Activated T-helper 2 cell treated with anti-CD3 and anti-CD28 coated beads, Interferon-gamma antibody, Interleukin-2, Interleukin-4, amounts not matched to agents 10 μg/mL and 5 μg/mL and 100 μg/mL, durations not matched to agents 14 hours and 24 hours and 36 hours (primary cell): ENCODE results near the gene RNLS. TPM values are rescaled to one million over a fixed set of nuclear protein-coding genes. Genes with fewer than 3 reads are reported as not detected.
A peak's percentile ranks its signal among the peaks of the same experiment; 100 is the strongest.

Source experiments
- DNase-seq: peaks from one replicate; pipeline ENCODE4 v3.0.0; 2021; ENCODE audit warnings: low spot score
- H3K27ac Mint-ChIP-seq: one replicate; pipeline ENCODE4 v1.8.0; 2021; ENCODE audit warnings: mixed read lengths
- H3K27me3 Mint-ChIP-seq: one replicate; pipeline ENCODE4 v1.8.0; 2021; ENCODE audit warnings: low read depth, mixed read lengths
- H3K36me3 Mint-ChIP-seq: one replicate; pipeline ENCODE4 v1.8.0; 2021; ENCODE audit warnings: low read depth, mixed read lengths
- H3K4me1 Mint-ChIP-seq: one replicate; pipeline ENCODE4 v1.8.0; 2021; ENCODE audit warnings: low read depth, mixed read lengths
- H3K4me3 Mint-ChIP-seq: one replicate; pipeline ENCODE4 v1.8.0; 2021; ENCODE audit warnings: low read depth, mild to moderate bottlenecking, moderate library complexity, mixed read lengths
- H3K9me3 Mint-ChIP-seq: one replicate; pipeline ENCODE4 v1.8.0; 2021; ENCODE audit warnings: mixed read lengths
- intact Hi-C: fragments of 100-400 bp; cut with micrococcal nuclease; formaldehyde crosslinking; loops from one replicate; pipeline ENCODE4 v1.15.1; 2023
- total RNA-seq: library from RNA; stranded (reverse); gene quantifications from 2 replicates; pipeline ENCODE4 v1.2.3, GENCODE V29; 2022

The RNLS gene
- total RNA-seq, 1 donor from 2014 or later: 1.6 TPM

GRCh38 chr10:88270871-88271713 lies 312.0 kb downstream of the RNLS start:
- H3K4me1 Mint-ChIP-seq: peaks cover 60% of the 10 kb centered on the region
- H3K27me3 Mint-ChIP-seq: peaks cover 22% of the 10 kb centered on the region
- peaks cover 11% of the 10 kb centered on the region for H3K36me3 Mint-ChIP-seq
- peak overlapping the region; percentile 74 for H3K27ac Mint-ChIP-seq
- intact Hi-C loops: loop anchor here (1.0 to 10.0 kb wide), 15 partner anchors 16 to 767 kb away; partner anchors contain the start of genes ATAD1 and MINPP1
- no peaks in the 10 kb centered on the region for H3K9me3 Mint-ChIP-seq
- no peak overlapping the region for H3K4me3 Mint-ChIP-seq
- peak; percentile 67 for DNase-seq

GRCh38 chr10:88270061-88270808 lies 312.9 kb downstream of the RNLS start:
- DNase-seq: no peak
- Mint-ChIP-seq H3K4me1 (peaks cover 61% of the 10 kb centered on the region), H3K36me3 (peaks cover 11% of the 10 kb centered on the region), H3K4me3 (no peak overlapping the region), H3K27ac (peak overlapping the region; percentile 74), H3K27me3 (peaks cover 29% of the 10 kb centered on the region), H3K9me3 (no peaks in the 10 kb centered on the region)
- intact Hi-C loops: loop anchor here (2.0 to 10.0 kb wide), 8 partner anchors 15 to 627 kb away; partner anchors contain the start of gene ATAD1

GRCh38 chr10:88262591-88263234 lies 320.4 kb downstream of the RNLS start:
- Mint-ChIP-seq H3K4me3 (no peak overlapping the region), H3K9me3 (peaks cover 19% of the 10 kb centered on the region), H3K36me3 (peaks cover 3% of the 10 kb centered on the region), H3K27ac (no peak overlapping the region), H3K27me3 (peaks cover 40% of the 10 kb centered on the region), H3K4me1 (peaks cover 17% of the 10 kb centered on the region)
- no peak for DNase-seq
- intact Hi-C loops: no loop called here

- intact Hi-C loops: no loop called here
- DNase-seq: no peak
- Mint-ChIP-seq H3K36me3 (no peaks in the 10 kb centered on the region), H3K27me3 (peaks cover 36% of the 10 kb centered on the region), H3K4me1 (peaks cover 8% of the 10 kb centered on the region), H3K4me3 (no peak overlapping the region), H3K9me3 (peaks cover 19% of the 10 kb centered on the region), H3K27ac (no peak overlapping the region)
These were observed 322.0 kb downstream of the RNLS start for GRCh38 chr10:88261152-88261551.

GRCh38 chr10:88260329-88261051 lies 322.6 kb downstream of the RNLS start:
- peaks cover 7% of the 10 kb centered on the region for H3K4me1 Mint-ChIP-seq
- no peaks in the 10 kb centered on the region for H3K36me3 Mint-ChIP-seq
- H3K27me3 Mint-ChIP-seq: peaks cover 34% of the 10 kb centered on the region
- H3K9me3 Mint-ChIP-seq: peaks cover 19% of the 10 kb centered on the region
- no peak overlapping the region for H3K27ac Mint-ChIP-seq
- intact Hi-C loops: no loop called here
- no peak for DNase-seq
- H3K4me3 Mint-ChIP-seq: no peak overlapping the region

- H3K27me3 Mint-ChIP-seq: peaks cover 26% of the 10 kb centered on the region
These were observed 323.7 kb downstream of the RNLS start for GRCh38 chr10:88259381-88259780.

GRCh38 chr10:88256886-88257285 lies 326.2 kb downstream of the RNLS start:
- H3K36me3 Mint-ChIP-seq: no peaks in the 10 kb centered on the region
- no peak overlapping the region for H3K4me3 Mint-ChIP-seq
- H3K27ac Mint-ChIP-seq: no peak overlapping the region
- H3K9me3 Mint-ChIP-seq: peaks cover 8% of the 10 kb centered on the region
- peaks cover 12% of the 10 kb centered on the region for H3K4me1 Mint-ChIP-seq
- DNase-seq: no peak
- intact Hi-C loops: no loop called here
- peaks cover 12% of the 10 kb centered on the region for H3K27me3 Mint-ChIP-seq

More at GRCh38 chr10:88259381-88259780, 323.7 kb downstream of the RNLS start:
- no peak for DNase-seq
- no peak overlapping the region for H3K27ac Mint-ChIP-seq
- intact Hi-C loops: no loop called here
- no peak overlapping the region for H3K4me3 Mint-ChIP-seq
- no peaks in the 10 kb centered on the region for H3K36me3 Mint-ChIP-seq
- peaks cover 7% of the 10 kb centered on the region for H3K4me1 Mint-ChIP-seq
- peaks cover 14% of the 10 kb centered on the region for H3K9me3 Mint-ChIP-seq

GRCh38 chr10:88256013-88256680 lies 327.0 kb downstream of the RNLS start:
- H3K36me3 Mint-ChIP-seq: no peaks in the 10 kb centered on the region
- H3K4me1 Mint-ChIP-seq: peaks cover 12% of the 10 kb centered on the region
- intact Hi-C loops: no loop called here
- no peak for DNase-seq
- H3K27me3 Mint-ChIP-seq: peaks cover 9% of the 10 kb centered on the region
- H3K4me3 Mint-ChIP-seq: no peak overlapping the region
- no peak overlapping the region for H3K27ac Mint-ChIP-seq
- peaks cover 3% of the 10 kb centered on the region for H3K9me3 Mint-ChIP-seq

GRCh38 chr10:88254091-88254490 lies 329.0 kb downstream of the RNLS start:
- DNase-seq: no peak
- no peaks in the 10 kb centered on the region for H3K9me3 Mint-ChIP-seq
- intact Hi-C loops: loop anchor here (2.0 kb wide), 1 partner anchor 17 kb away; no protein-coding TSS in a partner anchor
- H3K4me3 Mint-ChIP-seq: no peak overlapping the region
- peaks cover 9% of the 10 kb centered on the region for H3K27me3 Mint-ChIP-seq
- peaks cover 8% of the 10 kb centered on the region for H3K4me1 Mint-ChIP-seq
- H3K27ac Mint-ChIP-seq: no peak overlapping the region
- H3K36me3 Mint-ChIP-seq: no peaks in the 10 kb centered on the region

- H3K27me3 Mint-ChIP-seq: peaks cover 9% of the 10 kb centered on the region
- no peak overlapping the region for H3K4me3 Mint-ChIP-seq
- intact Hi-C loops: loop anchor here (2.0 kb wide), 1 partner anchor 17 kb away; no protein-coding TSS in a partner anchor
- H3K27ac Mint-ChIP-seq: no peak overlapping the region
- no peaks in the 10 kb centered on the region for H3K36me3 Mint-ChIP-seq
- no peaks in the 10 kb centered on the region for H3K9me3 Mint-ChIP-seq
- DNase-seq: no peak
- H3K4me1 Mint-ChIP-seq: peaks cover 8% of the 10 kb centered on the region
These were observed 329.5 kb downstream of the RNLS start for GRCh38 chr10:88253622-88254021.

- no peak for DNase-seq
- intact Hi-C loops: no loop called here
- peaks cover 9% of the 10 kb centered on the region for H3K4me1 Mint-ChIP-seq
- H3K4me3 Mint-ChIP-seq: no peak overlapping the region
- peaks cover 9% of the 10 kb centered on the region for H3K27me3 Mint-ChIP-seq
- H3K27ac Mint-ChIP-seq: no peak overlapping the region
- H3K36me3 Mint-ChIP-seq: no peaks in the 10 kb centered on the region
- no peaks in the 10 kb centered on the region for H3K9me3 Mint-ChIP-seq
These were observed 330.0 kb downstream of the RNLS start for GRCh38 chr10:88253128-88253527.

GRCh38 chr10:88249450-88249849 lies 333.7 kb downstream of the RNLS start:
- H3K4me1 Mint-ChIP-seq: peaks cover 18% of the 10 kb centered on the region
- intact Hi-C loops: no loop called here
- no peaks in the 10 kb centered on the region for H3K9me3 Mint-ChIP-seq
- H3K4me3 Mint-ChIP-seq: no peak overlapping the region
- no peak for DNase-seq
- no peaks in the 10 kb centered on the region for H3K36me3 Mint-ChIP-seq
- peaks cover 12% of the 10 kb centered on the region for H3K27me3 Mint-ChIP-seq
- H3K27ac Mint-ChIP-seq: no peak overlapping the region
